ENCODE measurements around the gene NR1I3.

DNA sequence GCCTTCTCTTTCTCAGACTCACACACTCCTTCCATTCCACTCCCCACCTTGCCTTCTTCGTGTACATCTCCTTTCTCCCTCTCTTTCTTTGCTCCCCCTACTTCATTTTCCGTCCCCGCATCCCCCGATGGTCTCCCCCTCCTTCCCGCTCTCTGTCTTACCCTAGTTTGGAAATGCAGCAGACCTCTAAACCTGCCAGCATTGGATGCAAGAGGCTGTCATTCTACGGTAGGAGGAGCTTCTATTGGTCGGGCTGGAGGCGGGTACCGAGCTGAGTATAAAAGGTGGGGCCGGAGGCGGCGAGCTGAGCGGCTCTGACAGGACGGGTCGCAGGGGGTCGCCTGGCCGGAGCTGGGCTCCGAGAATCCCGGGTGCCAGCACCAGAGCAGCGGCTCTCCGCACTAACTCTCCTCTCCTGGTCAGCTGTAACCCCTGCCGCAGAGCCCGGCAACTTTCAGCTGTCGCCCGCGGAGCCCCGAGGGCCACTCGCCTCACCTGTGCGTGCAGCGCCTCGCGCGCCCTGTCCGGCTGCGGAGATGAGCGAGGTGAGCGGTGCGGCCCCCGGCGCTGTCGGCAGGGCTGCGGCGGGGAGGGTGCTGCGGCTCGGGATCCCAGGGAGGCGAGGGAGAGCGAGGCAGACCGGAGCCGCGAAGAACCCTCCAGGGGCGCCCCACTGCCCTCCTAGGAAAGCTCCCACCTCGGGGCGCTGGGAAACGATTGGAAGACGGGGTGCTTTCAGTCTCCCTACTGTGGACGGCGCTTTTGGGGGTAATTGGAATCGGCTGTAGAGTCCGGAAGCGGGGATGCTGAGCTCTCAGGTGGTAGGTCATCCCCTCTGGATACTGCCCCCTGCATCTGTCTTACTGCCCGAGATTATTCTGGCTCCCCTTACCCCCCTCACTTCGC is 20.7 kb upstream of the NR1I3 start, which contains the start of gene PCP4L1:
- no peak for TF ChIP-seq POLR2A (IDR thresholded peaks at IDR 0.05; ENCODE audit: low read depth, low read length)
- no peak for TF ChIP-seq POLR2AphosphoS5 (IDR thresholded peaks at IDR 0.05; ENCODE audit: low read depth, low read length)
- no peak for TF ChIP-seq TAF1 (IDR thresholded peaks at IDR 0.05; ENCODE audit: borderline replicate concordance, low read depth, low read length)

All from GM12892 (cell line).